HG03064 (cell line): Measurements from ENCODE around the gene HOXC11.

ENCODE experiments used
- ATAC-seq: cut with Tn5 transposase; IDR thresholded peaks from one replicate; pipeline ENCODE4 v1.9.1; 2021; ENCODE audit warnings: low read depth; ENCODE audit not compliant: unreplicated experiment

Gene HOXC11

DNA sequence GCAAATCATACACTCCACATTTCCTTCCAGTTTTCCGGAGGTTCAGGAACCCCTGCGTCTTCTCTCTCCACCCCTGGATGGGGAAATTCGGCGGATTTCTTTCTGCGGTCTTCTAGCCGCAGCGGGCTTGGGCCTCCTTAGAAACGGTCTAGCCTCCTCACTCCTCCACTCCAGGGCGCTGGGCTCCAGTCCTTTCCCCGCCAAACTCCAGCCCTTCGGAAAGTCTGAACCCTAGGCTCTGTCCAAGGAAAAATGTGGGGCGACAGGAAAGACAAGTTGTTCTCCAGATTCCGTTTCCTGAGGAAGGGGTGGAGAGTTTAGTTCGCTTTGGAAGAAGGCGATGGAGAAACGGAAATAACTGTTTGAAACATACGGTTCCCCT, 10.6 kb downstream of the HOXC11 start:
- ATAC-seq: no peak

DNA sequence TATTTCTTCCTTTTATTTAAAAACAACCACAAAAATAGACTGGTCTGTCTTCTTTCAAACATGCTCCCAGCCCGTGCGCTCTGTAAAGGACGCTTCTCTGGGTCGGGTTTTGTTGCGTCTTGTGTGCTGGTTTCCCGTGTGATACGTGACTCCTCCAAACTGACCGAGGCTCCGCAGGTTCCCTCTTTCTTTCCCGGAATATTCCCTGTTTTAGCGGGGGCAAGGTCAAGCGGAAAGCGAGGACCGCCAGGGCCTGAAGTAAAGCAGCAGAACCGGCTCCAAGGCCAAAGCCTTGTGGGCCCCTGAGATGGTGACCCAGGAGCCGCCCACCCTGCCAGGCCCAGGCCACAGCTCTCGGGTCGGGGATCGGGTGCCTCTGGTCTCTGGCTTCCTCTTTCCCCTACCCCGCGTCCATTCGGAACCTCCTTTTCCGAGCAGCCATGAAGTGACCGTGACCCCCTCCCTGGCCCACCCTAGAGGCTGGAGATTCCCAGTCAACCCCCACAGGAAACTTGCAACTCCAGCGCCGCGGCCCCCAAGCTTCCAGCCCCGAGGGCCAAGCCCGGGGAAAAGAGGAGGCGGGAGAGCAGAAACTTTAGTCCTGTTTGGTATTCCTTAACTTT, 11.1 kb downstream of the HOXC11 start:
- ATAC-seq: no peak

DNA sequence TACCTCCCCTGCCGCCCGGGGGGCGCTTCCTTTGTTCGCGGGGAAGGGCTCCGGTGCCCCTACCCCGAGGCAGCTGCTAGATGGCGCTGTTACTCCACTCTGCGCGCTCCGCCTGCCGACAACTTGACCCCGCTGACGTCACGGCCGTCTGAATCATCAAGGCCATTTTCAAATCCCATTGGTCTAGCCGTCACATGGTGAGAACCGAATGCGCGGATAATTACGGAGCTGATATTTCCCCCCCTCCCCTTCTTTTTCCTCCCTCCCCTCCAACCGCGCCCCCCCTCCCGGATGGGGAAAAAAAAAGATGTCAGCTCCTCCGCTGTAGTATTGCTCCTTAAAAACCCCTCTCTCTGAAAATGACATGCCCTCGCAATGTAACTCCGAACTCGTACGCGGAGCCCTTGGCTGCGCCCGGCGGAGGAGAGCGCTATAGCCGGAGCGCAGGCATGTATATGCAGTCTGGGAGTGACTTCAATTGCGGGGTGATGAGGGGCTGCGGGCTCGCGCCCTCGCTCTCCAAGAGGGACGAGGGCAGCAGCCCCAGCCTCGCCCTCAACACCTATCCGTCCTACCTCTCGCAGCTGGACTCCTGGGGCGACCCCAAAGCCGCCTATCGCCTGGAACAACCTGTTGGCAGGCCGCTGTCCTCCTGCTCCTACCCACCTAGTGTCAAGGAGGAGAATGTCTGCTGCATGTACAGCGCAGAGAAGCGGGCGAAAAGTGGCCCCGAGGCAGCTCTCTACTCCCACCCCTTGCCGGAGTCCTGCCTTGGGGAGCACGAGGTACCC, 12.2 kb downstream of the HOXC11 start, which contains the start of gene HOXC10:
Gene HOXC10 (plus strand): TSS at position 246 of the 791 bp plus-strand sequence. CDS start 114 bp downstream, at position 360.
- no peak for ATAC-seq

DNA sequence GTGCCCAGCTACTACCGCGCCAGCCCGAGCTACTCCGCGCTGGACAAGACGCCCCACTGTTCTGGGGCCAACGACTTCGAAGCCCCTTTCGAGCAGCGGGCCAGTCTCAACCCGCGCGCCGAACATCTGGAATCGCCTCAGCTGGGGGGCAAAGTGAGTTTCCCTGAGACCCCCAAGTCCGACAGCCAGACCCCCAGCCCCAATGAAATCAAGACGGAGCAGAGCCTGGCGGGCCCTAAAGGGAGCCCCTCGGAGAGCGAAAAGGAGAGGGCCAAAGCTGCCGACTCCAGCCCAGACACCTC, 12.7 kb downstream of the HOXC11 start:
- ATAC-seq: no peak

DNA sequence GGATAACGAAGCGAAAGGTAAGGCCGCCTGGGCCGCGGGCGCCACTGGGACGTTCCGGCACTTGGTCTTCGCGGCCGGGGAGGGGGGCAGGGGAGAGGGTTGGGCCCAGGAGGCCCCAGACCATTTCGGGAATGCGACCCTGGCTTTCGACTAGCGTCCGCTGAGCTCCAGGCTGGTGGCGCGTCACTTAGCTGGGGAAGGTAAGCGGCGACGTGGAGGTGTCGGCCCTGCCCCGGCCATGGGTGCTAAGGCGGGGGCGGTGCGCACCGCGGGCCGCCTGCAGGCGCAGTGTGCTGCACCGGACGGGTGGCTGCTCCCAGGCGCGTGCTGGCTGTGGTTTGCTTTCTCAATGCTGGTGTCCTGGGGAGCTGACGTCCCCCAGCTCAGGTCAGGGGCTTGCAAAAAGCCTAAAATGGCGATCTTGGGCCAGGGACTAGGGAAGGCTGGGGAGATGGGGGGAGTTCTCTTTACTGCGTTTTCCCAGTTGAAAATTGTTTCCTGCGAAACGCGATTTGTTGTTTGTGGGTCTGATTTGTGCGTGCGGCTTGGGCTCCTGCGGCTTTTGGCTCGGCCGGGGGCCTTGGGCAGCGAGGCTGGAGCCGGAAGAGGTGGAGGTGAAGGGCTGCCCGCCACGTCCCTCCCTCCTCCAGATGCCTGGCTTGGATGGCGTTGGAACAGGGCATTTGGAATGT, 13.2 kb downstream of the HOXC11 start:
- ATAC-seq: no peak

DNA sequence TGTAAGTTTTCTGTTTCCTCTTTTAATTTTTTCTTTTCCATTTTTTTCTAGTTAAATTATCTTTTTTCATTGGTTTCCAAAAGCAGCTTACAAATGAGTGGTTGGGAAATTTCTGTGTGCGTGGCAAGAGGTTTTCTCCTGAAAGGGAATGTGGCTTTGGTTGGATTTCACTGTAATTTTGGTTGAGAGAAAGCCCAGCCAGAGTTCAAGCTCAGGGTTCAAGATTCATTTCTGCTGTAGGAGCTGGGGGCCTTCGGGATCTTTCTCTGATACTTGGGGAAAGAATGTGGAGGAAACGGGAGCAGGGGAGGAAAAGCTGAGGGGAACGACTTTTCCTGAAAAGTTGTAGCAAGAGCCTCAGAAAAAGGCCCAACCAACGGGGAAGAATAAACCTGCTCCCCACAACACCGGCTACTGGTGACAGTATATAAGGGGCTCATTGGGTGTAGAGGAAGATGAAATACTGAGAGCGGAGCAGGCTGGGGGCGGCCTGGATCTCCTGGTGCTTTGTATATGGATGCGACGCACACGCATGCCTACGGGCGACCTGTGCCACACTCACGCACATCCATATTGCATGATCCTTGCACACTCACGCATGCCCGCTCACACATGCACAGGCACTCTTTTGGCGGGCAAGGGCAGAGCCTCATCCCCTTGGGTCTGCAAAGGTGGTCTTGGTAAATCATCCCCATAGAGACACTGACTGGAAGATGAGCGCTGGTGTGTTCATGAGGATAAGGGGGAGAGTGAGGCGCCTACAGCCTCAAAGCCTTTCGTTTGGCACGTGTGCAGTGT, 14.0 kb downstream of the HOXC11 start:
- no peak for ATAC-seq

DNA sequence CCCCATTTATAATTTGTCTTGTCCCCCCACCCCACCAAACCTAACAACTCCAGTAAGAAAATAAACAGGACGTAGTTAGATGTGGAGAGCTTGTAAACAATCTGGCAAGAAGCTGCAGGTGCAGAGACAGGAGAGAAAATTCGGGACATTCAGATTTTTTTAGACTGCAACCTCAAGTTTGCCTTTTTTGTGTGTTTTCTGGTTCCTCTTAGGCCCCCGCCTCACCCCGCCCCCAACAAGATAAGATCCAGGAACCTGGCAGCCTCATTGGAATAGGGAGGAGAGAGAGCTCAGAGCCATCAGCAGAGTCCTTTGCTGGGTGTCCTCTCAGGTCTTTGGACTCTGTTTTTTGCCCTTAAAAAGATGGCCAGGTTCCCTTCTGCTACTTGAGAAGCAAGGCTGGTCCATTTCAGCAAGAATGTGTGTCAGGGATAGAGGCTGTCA, 14.9 kb downstream of the HOXC11 start:
- ATAC-seq: no peak

DNA sequence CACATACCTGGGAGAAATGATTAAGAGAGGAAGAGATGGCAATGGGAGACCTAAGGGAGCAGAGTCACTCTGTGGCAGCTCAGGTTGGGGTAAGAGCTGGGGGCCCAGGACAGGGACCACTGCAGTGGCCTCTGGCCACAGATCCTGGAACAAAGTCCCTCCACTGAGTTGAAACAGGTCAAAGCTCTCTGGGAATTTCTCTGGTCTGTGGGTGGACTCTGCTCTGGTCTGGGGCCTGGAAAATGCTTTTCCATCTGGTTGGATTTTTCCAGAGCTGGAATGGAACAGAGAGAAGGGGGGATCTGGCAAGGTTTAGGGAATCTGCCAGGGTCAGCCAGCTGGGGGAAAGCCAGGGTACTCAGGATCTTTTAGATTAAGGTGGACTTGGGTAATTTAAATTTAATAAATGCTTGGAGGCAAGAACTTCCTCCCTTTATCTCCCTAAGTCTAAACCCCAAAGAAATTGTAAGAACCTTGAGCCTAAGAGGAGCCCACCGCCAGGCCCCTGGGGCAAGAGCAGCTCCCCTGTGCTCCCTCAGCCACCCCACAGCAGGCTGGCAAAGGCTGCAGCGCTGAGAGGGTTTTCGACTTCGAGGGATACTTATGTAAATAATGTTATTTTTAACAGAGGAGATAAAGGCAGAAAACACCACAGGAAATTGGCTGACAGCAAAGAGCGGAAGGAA, 15.8 kb downstream of the HOXC11 start:
- no peak for ATAC-seq

DNA sequence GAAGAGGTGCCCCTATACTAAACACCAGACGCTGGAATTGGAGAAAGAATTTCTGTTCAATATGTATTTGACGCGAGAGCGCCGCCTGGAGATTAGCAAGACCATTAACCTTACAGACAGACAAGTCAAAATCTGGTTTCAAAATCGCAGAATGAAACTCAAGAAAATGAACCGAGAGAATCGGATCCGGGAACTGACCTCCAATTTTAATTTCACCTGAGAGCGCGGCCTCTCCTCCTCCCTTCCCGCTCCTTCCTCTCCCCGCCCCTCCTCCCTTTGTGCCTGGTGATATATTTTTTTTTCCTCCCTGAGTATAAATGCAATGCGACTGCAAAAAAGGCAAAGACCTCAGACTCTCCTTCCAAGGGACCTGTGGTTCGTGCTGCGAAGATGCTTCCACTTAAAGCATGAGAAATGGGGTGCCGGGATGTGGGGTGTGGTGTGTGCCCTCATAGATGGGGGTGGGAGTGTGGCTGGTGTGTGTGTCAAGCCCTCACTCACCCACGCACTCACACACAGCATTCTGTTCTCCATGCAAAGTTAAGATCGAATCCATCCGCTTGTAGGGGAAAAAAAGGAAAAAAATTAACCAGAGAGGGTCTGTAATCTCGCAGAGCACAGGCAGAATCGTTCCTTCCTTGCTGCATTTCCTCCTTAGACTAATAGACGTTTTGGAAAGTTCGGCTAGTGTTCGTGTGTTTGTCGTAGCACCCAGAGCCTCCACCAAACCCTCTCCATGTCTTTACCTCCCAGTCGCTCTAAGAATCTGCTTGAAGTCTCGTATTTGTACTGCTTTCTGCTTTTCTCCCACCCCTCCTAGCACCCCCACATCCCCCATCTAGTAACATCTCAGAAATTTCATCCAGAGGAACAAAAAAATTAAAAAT, 16.5 kb downstream of the HOXC11 start:
- ATAC-seq: no peak

DNA sequence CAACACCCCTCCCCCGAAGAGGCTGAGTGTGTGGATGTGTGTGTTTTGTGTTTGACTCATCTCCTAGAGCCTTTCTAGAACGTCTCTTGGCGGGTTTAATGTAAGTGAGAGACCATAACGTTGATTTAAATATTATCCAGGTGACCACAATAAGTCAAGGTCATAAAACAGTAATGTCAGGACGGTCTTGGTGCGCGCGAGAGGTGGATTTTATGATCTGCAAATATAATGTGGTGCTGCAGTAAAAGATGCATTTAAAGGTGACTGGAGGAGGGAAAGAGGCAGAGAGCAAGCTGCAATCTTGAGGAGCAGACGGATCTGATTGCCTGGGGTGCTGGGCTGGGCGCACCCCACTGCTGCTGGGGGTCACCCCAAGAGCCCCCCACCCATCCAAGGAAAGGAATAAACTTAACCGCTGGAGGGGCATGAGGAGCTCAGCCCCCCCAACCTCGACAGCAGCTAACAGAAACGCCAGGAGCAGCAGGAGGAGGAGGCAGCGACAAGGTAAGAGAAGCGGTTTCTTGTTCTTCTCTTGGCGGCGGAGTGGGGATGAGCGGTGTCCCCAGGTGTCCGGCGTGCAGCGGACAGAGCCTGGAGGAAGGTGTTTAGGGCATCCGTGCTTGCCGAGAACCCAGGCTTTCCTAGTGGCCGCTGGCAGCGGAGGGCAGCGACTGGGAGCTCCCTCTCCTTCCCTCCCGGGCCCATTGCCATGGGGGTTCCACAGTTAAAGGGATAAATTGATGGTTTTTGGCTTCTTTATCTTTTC, 17.6 kb downstream of the HOXC11 start:
- no peak for ATAC-seq

DNA sequence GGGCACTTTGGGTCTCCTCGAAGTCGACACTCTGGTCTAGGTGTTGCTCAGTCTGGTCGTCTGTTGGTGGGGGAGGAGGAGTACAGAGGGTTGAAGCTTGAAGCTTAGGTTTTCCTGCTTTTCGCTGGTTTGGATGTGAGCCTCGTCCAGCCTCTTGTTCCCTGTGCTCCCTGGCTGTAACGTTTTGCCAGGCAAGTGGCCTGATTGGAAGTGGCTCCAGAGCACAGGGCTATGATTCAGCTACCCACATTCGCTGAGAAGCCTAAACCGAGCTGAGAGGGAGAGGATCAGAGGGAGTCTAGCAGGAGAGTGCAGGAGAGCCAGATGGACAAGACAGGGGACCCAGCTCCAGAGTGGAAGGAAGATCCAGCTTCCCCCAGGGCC, 18.1 kb downstream of the HOXC11 start:
- no peak for ATAC-seq

DNA sequence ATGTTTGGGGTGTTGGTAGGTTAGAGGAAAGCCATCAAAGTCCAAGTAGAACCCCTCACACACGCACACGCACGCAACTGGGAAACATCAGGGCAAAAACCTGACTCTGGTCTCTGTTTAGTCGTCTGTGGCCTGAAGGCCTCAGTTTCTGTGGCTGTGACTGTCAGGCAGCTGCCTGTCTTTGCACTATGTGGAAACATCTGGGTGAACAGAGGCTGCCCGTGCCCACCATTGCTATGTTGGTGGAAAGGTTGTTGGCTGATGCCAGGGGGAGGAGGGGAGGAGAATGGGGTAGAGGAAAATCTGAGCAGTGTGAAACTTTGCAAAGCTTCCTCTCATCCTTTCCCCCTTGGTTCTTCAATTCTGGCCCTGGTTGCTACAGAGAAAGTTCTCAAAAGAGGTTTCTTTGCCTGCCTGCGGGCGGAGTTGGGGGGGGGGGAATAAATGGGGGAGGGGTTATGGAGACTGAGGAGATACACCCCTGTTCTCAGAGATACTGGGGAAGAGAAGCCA, 19.5 kb downstream of the HOXC11 start:
- ATAC-seq: no peak

DNA sequence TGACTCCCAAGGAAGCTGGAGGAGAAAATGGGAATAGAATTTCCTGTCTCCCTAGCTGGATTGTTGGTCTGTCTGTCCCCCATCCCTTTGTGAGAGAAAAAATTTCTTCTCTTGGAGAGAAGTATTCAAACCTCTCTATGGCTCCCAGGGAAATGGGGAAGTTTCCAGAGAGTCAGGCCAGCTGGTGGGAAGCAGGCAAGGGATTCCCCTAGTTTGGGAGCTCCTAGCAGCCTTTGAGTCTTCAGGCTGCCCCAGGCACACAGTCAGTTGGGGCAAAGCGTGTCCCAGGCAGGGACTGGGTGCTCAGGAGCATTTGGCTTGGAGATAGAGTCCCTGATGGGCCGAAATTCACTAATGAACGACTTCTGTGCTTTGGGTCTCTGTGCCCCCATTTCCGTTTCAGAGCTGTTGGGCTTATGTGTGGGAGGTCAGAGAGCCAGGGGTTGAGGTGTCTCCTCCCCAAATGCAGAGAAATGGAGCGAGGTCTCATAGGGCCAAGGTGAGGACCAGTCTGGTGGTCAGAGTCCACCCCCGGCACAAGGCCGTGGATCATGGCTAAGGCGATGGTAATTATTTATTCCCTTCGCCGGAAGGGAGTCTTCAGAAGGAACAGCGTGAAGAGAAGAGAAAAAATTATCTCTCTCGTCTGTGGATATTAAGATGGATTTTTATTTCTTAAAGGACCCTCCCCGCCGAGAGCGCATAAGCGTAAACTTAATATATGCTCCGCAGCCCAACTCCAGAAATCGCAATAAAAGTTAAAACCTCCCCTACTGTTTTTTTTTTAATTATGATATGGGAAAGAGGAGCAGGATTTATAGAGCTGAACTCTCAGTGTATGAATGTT, 20.5 kb downstream of the HOXC11 start:
- ATAC-seq: no peak

DNA sequence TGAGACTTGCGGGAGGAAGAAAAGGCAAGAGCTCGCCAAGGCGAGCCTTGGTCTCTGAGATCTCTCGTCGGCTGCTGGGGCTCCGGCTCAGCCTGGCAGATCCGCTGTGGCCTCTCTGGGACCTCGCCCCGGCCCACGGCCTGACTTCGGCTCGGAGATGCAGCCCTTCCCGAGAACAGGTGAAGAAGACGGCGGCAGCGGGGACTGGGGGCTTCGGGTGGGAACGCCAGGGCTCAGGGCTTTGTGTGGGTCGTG, 21.0 kb downstream of the HOXC11 start:
- ATAC-seq: no peak

DNA sequence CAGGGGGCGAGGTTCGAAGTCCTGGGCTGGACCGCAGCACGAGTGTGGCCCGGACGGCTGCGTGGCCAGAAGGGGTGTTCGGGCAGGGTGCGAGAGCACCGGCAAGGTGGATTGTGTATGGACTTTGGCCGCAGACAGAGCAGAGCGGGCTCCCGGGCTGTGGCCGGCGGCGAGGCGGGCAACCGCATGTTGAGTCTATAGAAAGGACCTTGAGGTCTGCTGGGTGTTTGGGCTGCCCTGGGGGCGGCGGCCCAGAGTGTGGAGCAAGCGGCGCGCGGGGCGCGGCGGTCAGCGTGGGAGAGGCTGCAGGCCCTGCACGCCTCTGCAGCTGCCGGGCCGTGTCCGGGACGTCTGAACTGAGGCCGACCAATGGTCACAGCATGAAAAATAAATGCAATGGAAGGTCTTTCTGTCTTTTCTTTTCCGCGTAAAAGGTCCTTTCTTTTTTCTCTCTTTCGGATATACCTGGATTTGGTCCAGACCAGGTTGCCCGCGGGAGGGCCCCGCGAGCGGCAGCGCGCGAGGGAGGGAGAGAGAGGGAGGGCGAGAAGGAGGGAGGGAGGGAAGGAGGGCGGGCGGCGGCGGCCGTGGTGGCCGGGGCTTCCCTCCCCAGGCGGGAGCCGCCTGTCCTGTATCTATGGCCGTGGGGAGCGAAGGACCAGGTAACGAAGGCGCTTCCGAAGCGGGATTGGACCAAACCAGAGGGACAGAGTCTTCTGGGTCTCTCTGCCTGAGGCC, 21.5 kb downstream of the HOXC11 start:
- no peak for ATAC-seq

DNA sequence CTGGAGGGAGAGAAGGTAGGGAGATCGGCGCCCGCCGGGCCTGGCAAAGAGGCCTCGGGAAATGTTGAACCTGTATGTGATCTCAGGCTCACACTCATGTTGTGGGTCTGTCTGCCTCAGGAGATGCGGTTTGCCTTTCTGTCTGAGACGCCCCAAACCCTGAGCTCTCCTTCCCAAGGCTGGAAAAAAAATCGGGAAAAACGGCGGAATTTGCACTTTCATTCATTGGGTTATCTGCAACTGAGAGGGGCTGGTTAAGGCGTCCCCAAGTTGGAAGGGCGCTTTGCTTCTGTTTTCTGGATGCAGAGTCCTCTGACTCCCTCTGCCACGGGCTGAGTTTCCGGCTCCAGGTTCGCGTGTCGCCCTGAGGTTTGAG, 22.1 kb downstream of the HOXC11 start:
- no peak for ATAC-seq
